Activated CD4-positive, alpha-beta memory T cell treated with anti-CD3 and anti-CD28 coated beads, Interleukin-2, amount 10 ng/mL, durations not matched to agents 7 days and 5 days (primary cell): ENCODE measurements around the gene SLC4A4. TPM values are rescaled to one million over a fixed set of nuclear protein-coding genes. Genes with fewer than 3 reads are reported as not detected.

Source experiments
- CTCF ChIA-PET: fragments of 350-600 bp; sonication (Branson Sonifier 250); formaldehyde crosslinking; loops from one replicate; lab custom pipeline; 2021; ENCODE audit warnings: antibody characterized with exemption, inconsistent platforms; lab: Charles Lee
- POLR2A ChIA-PET: fragments of 350-600 bp; sonication (Branson Sonifier 250); formaldehyde crosslinking; loops from one replicate; lab custom pipeline; 2021; ENCODE audit warnings: antibody characterized with exemption; lab: Charles Lee
- DNase-seq: peaks from one replicate; pipeline ENCODE4 v3.0.0-alpha.2; 2020
- H3K27ac Mint-ChIP-seq: one replicate; pipeline ENCODE4 v1.8.0; 2021; ENCODE audit warnings: mild to moderate bottlenecking, mixed read lengths
- H3K27me3 Mint-ChIP-seq: one replicate; pipeline ENCODE4 v1.8.0; 2021; ENCODE audit warnings: mixed read lengths
- H3K36me3 Mint-ChIP-seq: one replicate; pipeline ENCODE4 v1.8.0; 2021; ENCODE audit warnings: low read depth, mixed read lengths
- H3K4me1 Mint-ChIP-seq: one replicate; pipeline ENCODE4 v1.8.0; 2021; ENCODE audit warnings: mixed read lengths
- H3K4me3 Mint-ChIP-seq: one replicate; pipeline ENCODE4 v1.8.0; 2021; ENCODE audit warnings: mild to moderate bottlenecking, mixed read lengths
- H3K9me3 Mint-ChIP-seq: one replicate; pipeline ENCODE4 v1.8.0; 2021; ENCODE audit warnings: mixed read lengths
- total RNA-seq, 2 experiments: library from RNA; stranded (reverse); gene quantifications; one replicate each; pipeline ENCODE4 v1.2.3, GENCODE V29; 2021

Gene SLC4A4
- total RNA-seq, 2 experiments from 2014 or later, result 2.3 to 3.1 TPM

DNA sequence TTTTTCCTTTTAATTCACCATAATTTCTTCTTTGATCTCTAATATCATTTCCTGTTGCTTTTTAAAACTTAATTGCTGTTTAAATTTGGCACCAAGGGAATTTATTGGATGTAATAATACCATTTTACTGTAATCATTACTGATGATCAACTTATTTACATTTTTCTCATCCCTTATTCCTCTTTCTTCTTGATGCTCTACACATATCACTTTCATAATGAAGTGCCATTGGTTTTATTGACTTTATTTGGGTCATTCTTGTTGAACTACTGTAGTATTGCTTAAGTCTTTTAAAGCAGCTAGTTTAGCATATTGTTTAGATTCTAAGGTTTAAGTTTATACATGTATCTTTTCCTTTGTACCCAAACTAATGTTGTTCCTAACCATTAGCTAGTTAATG is 130.7 kb downstream of the SLC4A4 start:
- no peaks in the 10 kb centered on the region for H3K27me3 Mint-ChIP-seq
- no peak overlapping the region for H3K27ac Mint-ChIP-seq
- H3K36me3 Mint-ChIP-seq, result no peaks in the 10 kb centered on the region
- DNase-seq, result no peak
- H3K4me3 Mint-ChIP-seq, result no peak overlapping the region
- ChIA-PET CTCF (no interaction called here), POLR2A (no interaction called here)
- H3K4me1 Mint-ChIP-seq, result no peaks in the 10 kb centered on the region
- H3K9me3 Mint-ChIP-seq, result no peaks in the 10 kb centered on the region

DNA sequence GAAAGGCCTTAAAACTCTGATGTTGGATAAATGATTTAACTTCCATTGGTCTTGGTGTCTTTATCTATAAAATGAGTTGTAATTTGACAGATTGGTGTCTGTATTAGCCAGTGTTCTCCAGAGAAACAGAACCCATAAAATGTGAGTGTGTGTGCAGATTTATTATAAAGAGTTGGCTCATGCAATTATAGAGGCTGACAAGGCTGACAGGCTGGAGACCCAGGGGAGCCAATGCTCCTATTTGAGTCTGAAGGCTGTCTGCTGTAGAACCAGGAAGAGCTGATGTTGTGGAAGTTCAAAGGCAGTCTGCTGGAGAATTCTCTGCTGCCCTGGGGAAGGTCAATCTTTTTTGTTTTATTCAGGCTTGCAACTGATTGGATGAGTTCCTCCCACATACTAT is 131.7 kb downstream of the SLC4A4 start:
- Mint-ChIP-seq H3K36me3 (no peaks in the 10 kb centered on the region), H3K27me3 (no peaks in the 10 kb centered on the region), H3K27ac (no peak overlapping the region), H3K9me3 (no peaks in the 10 kb centered on the region), H3K4me3 (no peak overlapping the region), H3K4me1 (no peaks in the 10 kb centered on the region)
- CTCF ChIA-PET, result no interaction called here
- no peak for DNase-seq
- POLR2A ChIA-PET, result no interaction called here

DNA sequence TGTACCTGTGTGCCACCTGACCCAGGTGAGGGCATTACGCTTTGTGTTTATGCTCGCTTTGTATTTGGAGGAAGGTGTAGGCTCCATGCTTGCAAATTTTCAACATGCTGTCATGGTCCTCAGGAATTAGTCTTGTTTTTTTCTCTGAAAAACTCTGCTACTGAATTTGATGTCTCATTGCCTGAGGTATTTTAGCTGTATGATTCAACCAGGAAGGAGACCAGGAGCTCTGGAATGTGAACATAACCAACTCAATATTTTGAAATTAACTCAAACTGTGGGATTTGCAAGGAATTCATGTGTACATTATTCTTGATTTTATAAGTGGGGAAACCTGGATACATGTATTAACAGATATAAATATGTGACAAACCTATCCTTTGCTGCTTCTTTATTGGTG is 134.1 kb downstream of the SLC4A4 start:
- no peaks in the 10 kb centered on the region for H3K9me3 Mint-ChIP-seq
- no peaks in the 10 kb centered on the region for H3K27me3 Mint-ChIP-seq
- H3K36me3 Mint-ChIP-seq, result no peaks in the 10 kb centered on the region
- POLR2A ChIA-PET, result no interaction called here
- no peak overlapping the region for H3K4me3 Mint-ChIP-seq
- DNase-seq, result no peak
- CTCF ChIA-PET, result no interaction called here
- no peaks in the 10 kb centered on the region for H3K4me1 Mint-ChIP-seq
- H3K27ac Mint-ChIP-seq, result no peak overlapping the region

DNA sequence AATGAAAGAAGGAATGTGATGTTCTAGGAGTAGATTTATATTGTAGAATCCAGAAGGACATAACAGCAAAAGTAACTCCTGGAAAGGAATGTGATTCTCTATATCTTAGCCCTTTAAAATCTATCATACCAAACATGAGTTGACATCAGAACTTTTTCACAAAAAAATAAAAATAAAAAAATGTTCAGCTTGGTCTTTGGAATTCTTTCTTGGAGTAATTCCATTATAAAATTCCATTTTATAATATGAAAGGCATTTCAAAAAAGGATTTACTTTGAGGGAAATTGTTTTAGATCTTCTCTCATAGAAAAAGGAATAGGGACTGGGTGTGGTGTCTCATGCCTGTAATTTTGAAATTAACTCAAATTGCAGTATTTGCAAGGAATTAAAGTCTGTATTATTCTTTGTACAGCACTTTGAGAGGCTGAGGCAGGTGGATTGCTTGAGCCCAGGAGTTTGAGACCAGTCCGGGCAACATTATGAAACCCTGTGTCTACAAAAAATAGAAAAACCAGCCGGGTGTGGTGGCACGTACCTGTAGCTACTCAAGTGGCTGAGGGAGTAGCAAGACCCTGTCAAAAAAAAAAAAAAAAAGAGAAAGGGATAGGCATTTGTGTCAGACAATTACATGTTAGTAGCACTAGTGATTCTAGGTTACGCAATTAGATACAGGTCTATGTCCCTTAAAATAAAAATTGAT is 134.9 kb downstream of the SLC4A4 start:
- no peak for DNase-seq
- H3K36me3 Mint-ChIP-seq, result no peaks in the 10 kb centered on the region
- H3K4me3 Mint-ChIP-seq, result no peak overlapping the region
- no peaks in the 10 kb centered on the region for H3K27me3 Mint-ChIP-seq
- CTCF ChIA-PET, result no interaction called here
- H3K27ac Mint-ChIP-seq, result no peak overlapping the region
- POLR2A ChIA-PET, result no interaction called here
- H3K4me1 Mint-ChIP-seq, result no peaks in the 10 kb centered on the region
- H3K9me3 Mint-ChIP-seq, result no peaks in the 10 kb centered on the region

DNA sequence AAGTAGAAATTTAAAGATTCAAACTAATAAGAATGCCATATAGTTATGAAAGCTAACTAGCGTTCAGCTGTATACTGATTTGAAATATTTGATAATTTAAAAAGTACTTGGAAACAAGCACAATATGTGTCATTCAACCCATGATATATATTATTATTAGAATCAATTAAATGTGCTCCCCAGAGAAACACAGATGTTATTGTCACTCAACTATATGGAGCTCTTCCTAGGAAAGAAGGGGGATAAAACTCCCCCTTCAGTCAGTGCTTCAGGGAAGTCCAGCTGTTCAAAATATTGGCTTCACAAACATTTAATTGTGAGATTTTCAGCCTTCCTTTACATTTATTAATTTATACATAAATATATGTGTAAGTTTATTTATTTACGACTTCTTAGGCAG is 135.9 kb downstream of the SLC4A4 start:
- Mint-ChIP-seq H3K36me3 (no peaks in the 10 kb centered on the region), H3K4me1 (no peaks in the 10 kb centered on the region), H3K4me3 (no peak overlapping the region), H3K27ac (no peak overlapping the region), H3K9me3 (no peaks in the 10 kb centered on the region), H3K27me3 (no peaks in the 10 kb centered on the region)
- POLR2A ChIA-PET, result no interaction called here
- no peak for DNase-seq
- CTCF ChIA-PET, result no interaction called here

DNA sequence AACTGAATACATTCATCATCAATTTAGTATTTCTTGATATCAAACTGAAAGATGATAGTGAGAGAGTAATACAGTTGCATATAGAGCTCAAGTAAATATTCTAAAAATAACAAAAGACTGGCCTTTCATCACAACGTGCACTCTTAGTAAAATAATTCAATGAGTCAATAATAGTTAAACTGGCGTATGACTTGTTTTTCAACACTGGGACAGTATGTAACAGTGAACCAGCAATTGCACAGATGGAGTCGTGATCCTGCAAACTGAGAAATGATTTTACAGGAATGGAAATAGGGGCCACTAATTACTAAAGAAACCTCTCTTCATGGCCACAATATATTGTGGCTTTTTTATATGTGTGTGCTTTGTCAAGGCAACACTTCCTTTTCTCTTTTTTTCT is 137.4 kb downstream of the SLC4A4 start:
- H3K4me1 Mint-ChIP-seq, result no peaks in the 10 kb centered on the region
- H3K36me3 Mint-ChIP-seq, result no peaks in the 10 kb centered on the region
- no peaks in the 10 kb centered on the region for H3K9me3 Mint-ChIP-seq
- H3K27me3 Mint-ChIP-seq, result no peaks in the 10 kb centered on the region
- CTCF ChIA-PET, result no interaction called here
- DNase-seq, result no peak
- H3K4me3 Mint-ChIP-seq, result no peak overlapping the region
- no peak overlapping the region for H3K27ac Mint-ChIP-seq
- POLR2A ChIA-PET, result no interaction called here

DNA sequence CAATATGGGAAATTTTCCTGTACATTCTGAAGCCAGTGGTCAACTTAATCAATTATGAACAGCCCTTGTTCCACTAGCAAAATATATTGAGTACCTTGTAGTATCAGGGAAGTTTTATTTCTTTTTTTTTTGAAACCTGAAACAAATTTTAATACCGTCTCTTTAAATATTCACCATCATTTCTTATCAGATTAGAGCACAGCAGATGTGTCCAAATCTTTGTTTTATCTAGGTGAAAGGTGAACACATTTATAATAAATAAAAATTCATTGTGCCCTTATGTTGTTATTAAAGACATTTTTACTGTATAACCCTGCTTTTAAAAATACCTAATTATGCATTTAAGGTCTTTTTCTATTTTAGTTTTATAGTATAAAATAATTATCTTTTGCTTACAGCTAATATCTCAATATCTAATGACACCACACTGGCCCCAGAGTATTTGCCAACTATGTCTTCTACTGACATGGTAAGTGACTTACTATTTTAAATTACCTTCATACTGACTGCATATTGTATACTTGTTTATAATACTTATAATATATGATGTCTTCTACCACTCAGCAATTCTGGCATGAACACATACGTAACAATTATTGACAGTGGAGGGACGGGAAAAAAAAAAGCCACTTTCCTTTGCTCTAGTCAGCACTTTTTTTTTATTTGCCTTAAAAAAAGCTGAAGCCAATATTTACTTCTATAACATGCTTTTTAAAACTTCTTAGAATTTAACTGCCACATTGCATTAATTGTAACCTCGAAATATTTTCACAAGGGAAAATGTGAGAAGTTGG is 147.9 kb downstream of the SLC4A4 start:
- DNase-seq, result no peak
- ChIA-PET POLR2A (no interaction called here), CTCF (no interaction called here)
- H3K4me1 Mint-ChIP-seq, result no peaks in the 10 kb centered on the region
- peaks cover 3% of the 10 kb centered on the region for H3K27me3 Mint-ChIP-seq
- no peaks in the 10 kb centered on the region for H3K36me3 Mint-ChIP-seq
- H3K9me3 Mint-ChIP-seq, result no peaks in the 10 kb centered on the region
- no peak overlapping the region for H3K4me3 Mint-ChIP-seq
- H3K27ac Mint-ChIP-seq, result no peak overlapping the region

DNA sequence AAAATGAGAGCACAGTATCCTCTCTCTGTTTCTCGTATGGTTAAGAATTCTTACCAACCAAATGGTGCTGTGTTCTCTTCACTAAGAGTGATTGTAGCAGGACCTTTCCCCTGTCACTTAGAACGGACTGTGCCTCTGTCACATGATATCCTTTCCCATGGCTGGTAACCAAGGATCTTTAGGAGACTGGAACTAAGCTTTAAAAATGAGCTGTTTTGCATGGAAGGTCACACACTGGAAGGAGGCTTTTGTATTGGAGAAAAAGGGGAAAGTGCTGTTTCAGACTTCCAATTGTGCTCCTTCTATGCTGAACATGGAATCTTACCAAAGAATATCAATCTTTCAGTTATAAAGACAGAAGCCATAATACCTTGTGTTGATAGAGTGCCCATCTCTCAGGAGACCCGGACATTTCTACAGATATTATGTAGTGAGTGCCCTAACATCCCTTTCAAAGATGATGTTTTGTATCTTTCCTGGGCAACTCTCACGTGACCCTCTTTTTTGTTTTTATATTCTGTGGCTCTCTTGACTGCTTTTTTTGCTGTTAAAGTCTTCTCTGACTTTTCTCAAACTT is 148.6 kb downstream of the SLC4A4 start:
- H3K36me3 Mint-ChIP-seq, result no peaks in the 10 kb centered on the region
- peaks cover 3% of the 10 kb centered on the region for H3K27me3 Mint-ChIP-seq
- CTCF ChIA-PET, result no interaction called here
- POLR2A ChIA-PET, result no interaction called here
- no peaks in the 10 kb centered on the region for H3K4me1 Mint-ChIP-seq
- H3K4me3 Mint-ChIP-seq, result no peak overlapping the region
- H3K9me3 Mint-ChIP-seq, result no peaks in the 10 kb centered on the region
- no peak overlapping the region for H3K27ac Mint-ChIP-seq
- no peak for DNase-seq

DNA sequence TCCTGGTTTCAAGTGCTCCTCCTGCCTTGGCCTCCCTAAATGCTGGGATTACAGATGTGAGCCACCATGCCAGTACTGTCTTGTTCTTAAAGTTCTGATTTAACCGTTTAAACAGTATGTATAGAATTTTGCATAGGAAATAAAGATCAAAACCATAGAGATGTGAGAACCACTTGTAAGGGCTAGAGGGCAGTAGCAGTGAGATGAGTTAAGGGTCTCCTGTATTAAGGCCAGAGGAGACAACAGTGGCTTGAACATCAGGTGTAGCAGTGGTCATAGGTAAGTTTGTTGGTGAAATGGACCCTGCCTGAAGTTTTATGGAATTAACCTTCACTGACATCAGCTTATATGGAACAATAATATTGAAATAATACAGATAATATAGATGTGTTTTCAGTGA is 155.7 kb downstream of the SLC4A4 start:
- DNase-seq, result no peak
- ChIA-PET CTCF (no interaction called here), POLR2A (no interaction called here)
- Mint-ChIP-seq H3K27ac (no peak overlapping the region), H3K9me3 (no peaks in the 10 kb centered on the region), H3K4me1 (no peaks in the 10 kb centered on the region), H3K36me3 (no peaks in the 10 kb centered on the region), H3K4me3 (no peak overlapping the region), H3K27me3 (peaks cover 6% of the 10 kb centered on the region)

DNA sequence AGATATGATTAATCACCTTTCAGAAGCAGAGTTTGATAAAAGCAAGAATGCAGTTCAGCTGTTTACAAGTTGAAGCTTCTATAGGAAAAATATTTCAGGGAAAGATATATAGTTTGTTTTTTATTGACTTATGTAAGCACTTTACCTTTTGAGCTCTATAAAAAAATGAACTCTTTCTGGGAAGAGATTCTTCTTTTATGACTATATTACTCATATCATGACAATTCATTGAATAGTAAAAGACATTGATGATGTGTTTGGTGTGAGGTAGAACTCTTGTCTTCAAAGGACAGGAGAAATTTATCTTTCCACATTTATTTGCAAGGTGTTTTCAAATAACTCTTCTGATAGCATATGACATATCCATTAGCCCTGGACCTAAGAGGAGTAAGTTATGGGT is 156.6 kb downstream of the SLC4A4 start:
- Mint-ChIP-seq H3K36me3 (no peaks in the 10 kb centered on the region), H3K4me1 (no peaks in the 10 kb centered on the region)
- CTCF ChIA-PET, result no interaction called here

DNA sequence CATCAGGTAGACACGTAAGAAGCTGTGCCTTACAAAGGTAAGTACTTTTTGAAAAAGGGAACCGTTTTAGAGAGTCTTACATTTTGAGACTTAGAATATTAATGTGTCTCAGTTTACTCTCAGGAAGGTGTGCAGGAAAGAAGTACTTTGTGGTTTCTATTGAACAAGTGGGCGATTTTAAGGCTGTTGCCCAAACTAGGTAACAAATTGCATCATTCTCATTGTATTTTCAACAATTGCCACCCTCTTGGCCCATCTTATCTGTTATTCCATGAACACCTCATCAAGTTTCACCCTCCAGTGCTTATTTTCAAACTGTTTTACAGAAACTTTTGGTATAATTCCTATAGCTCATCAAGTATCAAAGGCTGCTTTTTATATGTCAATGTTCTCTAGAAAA is 158.3 kb downstream of the SLC4A4 start:
- Mint-ChIP-seq H3K4me3 (no peak overlapping the region), H3K27ac (no peak overlapping the region), H3K9me3 (no peaks in the 10 kb centered on the region), H3K36me3 (no peaks in the 10 kb centered on the region), H3K27me3 (peaks cover 6% of the 10 kb centered on the region), H3K4me1 (no peaks in the 10 kb centered on the region)
- ChIA-PET CTCF (no interaction called here), POLR2A (no interaction called here)
- no peak for DNase-seq

More for the DNA sequence above, 156.6 kb downstream of the SLC4A4 start:
- H3K27ac Mint-ChIP-seq, result no peak overlapping the region
- no peak overlapping the region for H3K4me3 Mint-ChIP-seq
- no peaks in the 10 kb centered on the region for H3K9me3 Mint-ChIP-seq
- H3K27me3 Mint-ChIP-seq, result peaks cover 6% of the 10 kb centered on the region
- POLR2A ChIA-PET, result no interaction called here
- DNase-seq, result no peak

DNA sequence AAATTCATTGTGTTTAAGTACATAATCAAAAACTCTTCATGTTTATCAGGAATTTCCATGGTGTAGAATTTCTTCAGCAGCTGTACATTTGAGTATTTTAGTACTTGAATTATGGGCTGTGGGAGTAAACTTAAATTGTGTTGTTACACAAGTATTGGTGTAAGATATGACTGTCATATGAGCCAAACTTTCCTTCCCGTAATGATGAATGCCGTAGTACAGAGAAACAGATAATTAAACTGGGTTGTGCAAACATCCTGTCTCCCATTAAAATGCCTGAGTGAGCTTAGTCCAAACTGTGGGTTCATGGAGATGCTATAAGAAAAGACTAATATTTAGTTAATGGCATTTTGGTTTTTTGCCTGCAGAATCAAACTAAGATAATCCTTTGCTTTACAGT is 159.2 kb downstream of the SLC4A4 start:
- Mint-ChIP-seq H3K4me3 (no peak overlapping the region), H3K9me3 (no peaks in the 10 kb centered on the region), H3K27me3 (peaks cover 6% of the 10 kb centered on the region), H3K4me1 (no peaks in the 10 kb centered on the region), H3K36me3 (no peaks in the 10 kb centered on the region), H3K27ac (no peak overlapping the region)
- DNase-seq, result no peak
- ChIA-PET CTCF (no interaction called here), POLR2A (no interaction called here)

DNA sequence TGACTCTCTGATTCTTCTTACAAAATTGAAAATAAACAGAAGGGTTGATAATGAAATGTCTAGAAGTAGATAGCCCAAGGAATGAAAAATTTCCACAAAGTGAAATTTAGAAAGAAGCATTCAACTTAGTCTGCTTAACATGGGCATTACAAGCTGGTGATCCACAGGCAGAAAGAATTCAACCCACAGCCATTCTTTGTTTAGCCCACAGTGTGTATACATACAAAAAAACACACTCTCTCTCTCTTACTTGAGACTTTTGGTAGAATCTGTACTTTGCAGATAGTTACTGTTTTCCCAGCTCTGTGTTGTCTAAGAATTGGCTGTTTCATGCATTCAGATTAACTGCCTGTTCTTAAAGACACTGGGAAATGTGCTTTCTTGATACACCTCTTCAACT is 159.8 kb downstream of the SLC4A4 start:
- Mint-ChIP-seq H3K36me3 (no peaks in the 10 kb centered on the region), H3K27me3 (peaks cover 3% of the 10 kb centered on the region), H3K9me3 (no peaks in the 10 kb centered on the region), H3K27ac (no peak overlapping the region), H3K4me3 (no peak overlapping the region), H3K4me1 (no peaks in the 10 kb centered on the region)
- no peak for DNase-seq
- POLR2A ChIA-PET, result no interaction called here
- CTCF ChIA-PET, result no interaction called here

DNA sequence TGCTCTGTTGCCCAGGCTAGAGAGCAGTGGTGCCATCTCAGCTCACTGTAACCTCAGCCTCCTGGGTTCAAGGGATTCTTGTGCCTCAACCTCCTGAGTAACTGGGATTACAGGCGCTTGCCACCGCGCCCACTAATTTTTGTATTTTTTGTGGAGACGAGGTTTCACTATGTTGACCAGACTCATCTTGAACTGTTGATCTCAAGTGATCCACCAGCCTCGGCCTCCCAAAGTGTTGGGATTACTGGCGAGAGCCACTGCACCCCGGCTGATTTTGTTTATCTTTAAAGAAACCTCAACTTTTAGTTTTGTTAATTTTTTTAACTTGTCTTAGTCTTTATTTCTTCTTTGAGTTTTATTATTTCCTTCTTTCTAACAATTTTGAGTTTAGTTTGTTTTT is 163.2 kb downstream of the SLC4A4 start:
- ChIA-PET CTCF (no interaction called here), POLR2A (no interaction called here)
- Mint-ChIP-seq H3K36me3 (no peaks in the 10 kb centered on the region), H3K4me3 (no peak overlapping the region), H3K27ac (no peak overlapping the region), H3K27me3 (no peaks in the 10 kb centered on the region), H3K9me3 (no peaks in the 10 kb centered on the region), H3K4me1 (no peaks in the 10 kb centered on the region)
- no peak for DNase-seq
